ENCODE results near the gene CYB5B. TPM values are rescaled to one million over a fixed set of nuclear protein-coding genes. Genes with fewer than 3 reads are reported as not detected.
A peak's percentile ranks its signal among the peaks of the same experiment; 100 is the strongest.
"Not testable (repeated sequence)": the region's sequence is repeated elsewhere in the genome, so short reads cannot be mapped to it uniquely, and the experiment has no call there.

The CYB5B gene
- total RNA-seq, 2 donors from 2014 or later: 12.0 to 54.5 TPM

- TF ChIP-seq, protein P1, sequence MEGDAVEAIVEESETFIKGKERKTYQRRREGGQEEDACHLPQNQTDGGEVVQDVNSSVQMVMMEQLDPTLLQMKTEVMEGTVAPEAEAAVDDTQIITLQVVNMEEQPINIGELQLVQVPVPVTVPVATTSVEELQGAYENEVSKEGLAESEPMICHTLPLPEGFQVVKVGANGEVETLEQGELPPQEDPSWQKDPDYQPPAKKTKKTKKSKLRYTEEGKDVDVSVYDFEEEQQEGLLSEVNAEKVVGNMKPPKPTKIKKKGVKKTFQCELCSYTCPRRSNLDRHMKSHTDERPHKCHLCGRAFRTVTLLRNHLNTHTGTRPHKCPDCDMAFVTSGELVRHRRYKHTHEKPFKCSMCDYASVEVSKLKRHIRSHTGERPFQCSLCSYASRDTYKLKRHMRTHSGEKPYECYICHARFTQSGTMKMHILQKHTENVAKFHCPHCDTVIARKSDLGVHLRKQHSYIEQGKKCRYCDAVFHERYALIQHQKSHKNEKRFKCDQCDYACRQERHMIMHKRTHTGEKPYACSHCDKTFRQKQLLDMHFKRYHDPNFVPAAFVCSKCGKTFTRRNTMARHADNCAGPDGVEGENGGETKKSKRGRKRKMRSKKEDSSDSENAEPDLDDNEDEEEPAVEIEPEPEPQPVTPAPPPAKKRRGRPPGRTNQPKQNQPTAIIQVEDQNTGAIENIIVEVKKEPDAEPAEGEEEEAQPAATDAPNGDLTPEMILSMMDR (IDR thresholded peaks at IDR 0.05): no peak
- Histone ChIP-seq H3K36me3 (no peaks in the 10 kb centered on the region), H3K27ac (no peak overlapping the region), H3K4me1 (ENCODE audit: control insufficient read depth in 1 of 2, low read depth in 2 of 2) (peaks cover 4 to 27% of the 10 kb centered on the region in 2 donors), H3K9me3 (no peaks in the 10 kb centered on the region), H3K4me3 (no peak overlapping the region), H3K27me3 (replicated peaks; ENCODE audit: insufficient read depth) (no peaks in the 10 kb centered on the region)
- ATAC-seq (ENCODE audit: insufficient number of reproducible peaks, low FRiP score, low read depth) (no peak), DNase-seq (ENCODE audit: low spot score) (no peak)
These were observed 15.8 kb downstream of the CYB5B start for GRCh38 chr16:69440250-69440649.

- not testable (repeated sequence) for H3K4me3 ChIP-seq; DNase-seq (ENCODE audit: low spot score)
These were observed 16.6 kb downstream of the CYB5B start for GRCh38 chr16:69441030-69441429.

GRCh38 chr16:69443927-69444631 is 19.7 kb downstream of the CYB5B start:
- Histone ChIP-seq H3K36me3 (no peaks in the 10 kb centered on the region), H3K27me3 (replicated peaks; ENCODE audit: insufficient read depth) (no peaks in the 10 kb centered on the region), H3K4me1 (ENCODE audit: control insufficient read depth in 1 of 2, low read depth in 2 of 2) (peaks cover 4 to 18% of the 10 kb centered on the region in 2 donors), H3K4me3 (peak overlapping the region; percentile 51), H3K27ac (peak overlapping the region; percentile 37 to 67), H3K9me3 (no peaks in the 10 kb centered on the region)
- TF ChIP-seq, protein P1 (IDR thresholded peaks at IDR 0.05): no peak
- ATAC-seq (ENCODE audit: insufficient number of reproducible peaks, low FRiP score, low read depth) (no peak), DNase-seq (ENCODE audit: low spot score) (no peak)

More at GRCh38 chr16:69441030-69441429, 16.6 kb downstream of the CYB5B start:
- H3K4me1 ChIP-seq (ENCODE audit: control insufficient read depth in 1 of 2, low read depth in 2 of 2): peaks cover 4 to 27% of the 10 kb centered on the region in 2 donors
- ATAC-seq (ENCODE audit: insufficient number of reproducible peaks, low FRiP score, low read depth); H3K36me3 ChIP-seq; H3K27ac ChIP-seq; H3K9me3 ChIP-seq; H3K27me3 ChIP-seq (replicated peaks; ENCODE audit: insufficient read depth): not testable (repeated sequence)

GRCh38 chr16:69444873-69445517 is 20.6 kb downstream of the CYB5B start:
- Histone ChIP-seq H3K9me3 (no peaks in the 10 kb centered on the region), H3K4me3 (peak overlapping the region; percentile 51), H3K4me1 (ENCODE audit: control insufficient read depth in 1 of 2, low read depth in 2 of 2) (peaks cover 4 to 18% of the 10 kb centered on the region in 2 donors), H3K36me3 (no peaks in the 10 kb centered on the region), H3K27ac (peak overlapping the region in 1 of 2 donors; percentile 67), H3K27me3 (replicated peaks; ENCODE audit: insufficient read depth) (no peaks in the 10 kb centered on the region)
- no peak for DNase-seq (ENCODE audit: low spot score)
- TF ChIP-seq, protein P1 (IDR thresholded peaks at IDR 0.05): no peak
- ATAC-seq (ENCODE audit: insufficient number of reproducible peaks, low FRiP score, low read depth): no peak

- no peak overlapping the region for H3K27ac ChIP-seq
- no peaks in the 10 kb centered on the region for H3K9me3 ChIP-seq
- no peaks in the 10 kb centered on the region for H3K36me3 ChIP-seq
- H3K4me3 ChIP-seq: no peak overlapping the region
- ATAC-seq (ENCODE audit: insufficient number of reproducible peaks, low FRiP score, low read depth): no peak
- TF ChIP-seq, protein P1 (IDR thresholded peaks at IDR 0.05): no peak
- H3K27me3 ChIP-seq (replicated peaks; ENCODE audit: insufficient read depth): no peaks in the 10 kb centered on the region
- H3K4me1 ChIP-seq (ENCODE audit: control insufficient read depth in 1 of 2, low read depth in 2 of 2): peaks cover 4 to 13% of the 10 kb centered on the region in 2 donors
- no peak for DNase-seq (ENCODE audit: low spot score)
These were observed 24.2 kb downstream of the CYB5B start for GRCh38 chr16:69448470-69449193.
